GM23338 (cell line): ENCODE data around the gene MRPS7. TPM values are rescaled to one million over a fixed set of nuclear protein-coding genes. Genes with fewer than 3 reads are reported as not detected.

Experiments used
- ATAC-seq: fragments of 200-7000 bp; cut with Tn5 transposase; 3 replicates; pipeline ENCODE4 v1.9.1; 2020
- DNase-seq: peaks from one replicate; pipeline ENCODE4 v3.0.0-alpha.2; 2015; ENCODE audit warnings: low spot score
- H2AFZ ChIP-seq: fragments of 200-600 bp; sonication (generic); 2 replicates; pipeline ENCODE4 v1.8.0; 2016; ENCODE audit warnings: antibody characterized with exemption, mild to moderate bottlenecking, moderate library complexity
- H3F3A ChIP-seq: fragments of 200-600 bp; sonication (generic); replicated peaks from 2 replicates; pipeline ENCODE4 v1.8.0; 2017; ENCODE audit warnings: antibody characterized with exemption, mixed run types, low read depth
- H3K27ac ChIP-seq: fragments of 200-600 bp; sonication (generic); 2 replicates; pipeline ENCODE4 v1.6.1; 2016; ENCODE audit warnings: low read depth
- H3K27me3 ChIP-seq: fragments of 200-600 bp; sonication (generic); 2 replicates; pipeline ENCODE4 v1.8.0; 2016; ENCODE audit warnings: mild to moderate bottlenecking, mixed run types, moderate library complexity; ENCODE audit not compliant: insufficient read depth
- H3K36me3 ChIP-seq: fragments of 200-600 bp; sonication (generic); 2 replicates; pipeline ENCODE4 v1.8.0; 2016; ENCODE audit warnings: mild to moderate bottlenecking; ENCODE audit not compliant: insufficient read depth
- H3K4me1 ChIP-seq: fragments of 200-600 bp; sonication (generic); 2 replicates; pipeline ENCODE4 v1.8.0; 2016; ENCODE audit warnings: mild to moderate bottlenecking, moderate library complexity; ENCODE audit not compliant: insufficient read depth
- H3K4me2 ChIP-seq: fragments of 200-600 bp; sonication (generic); 2 replicates; pipeline ENCODE4 v1.7.1; 2017; ENCODE audit warnings: mixed run types
- H3K4me3 ChIP-seq: fragments of 200-600 bp; sonication (generic); 2 replicates; pipeline ENCODE4 v1.6.1; 2016; ENCODE audit warnings: mixed run types
- H3K79me2 ChIP-seq: fragments of 200-600 bp; sonication (generic); replicated peaks from 2 replicates; pipeline ENCODE4 v1.8.0; 2017; ENCODE audit warnings: mild to moderate bottlenecking; ENCODE audit not compliant: insufficient read depth
- H3K9me2 ChIP-seq: fragments of 200-600 bp; sonication (generic); 2 replicates; pipeline ENCODE4 v1.8.0; 2017; ENCODE audit not compliant: insufficient read depth
- H4K20me1 ChIP-seq: fragments of 200-600 bp; sonication (generic); replicated peaks from 2 replicates; pipeline ENCODE4 v1.8.0; 2017; ENCODE audit warnings: mild to moderate bottlenecking; ENCODE audit not compliant: insufficient read depth
- H3K27ac Mint-ChIP-seq: 2 replicates; pipeline ENCODE4 v1.8.0; 2020; ENCODE audit warnings: inconsistent platforms, mild to moderate bottlenecking, moderate library complexity, mixed read lengths
- H3K27me3 Mint-ChIP-seq: 3 replicates; pipeline ENCODE4 v1.8.0; 2022; ENCODE audit warnings: low read depth, mild to moderate bottlenecking, moderate library complexity, mixed read lengths, inconsistent platforms; ENCODE audit not compliant: insufficient read depth, poor library complexity
- H3K36me3 Mint-ChIP-seq: 3 replicates; pipeline ENCODE4 v1.8.0; 2021; ENCODE audit warnings: low read depth, mild to moderate bottlenecking, inconsistent platforms, moderate library complexity, mixed read lengths
- H3K4me1 Mint-ChIP-seq: 3 replicates; pipeline ENCODE4 v1.8.0; 2020; ENCODE audit warnings: mild to moderate bottlenecking, inconsistent platforms, mixed read lengths
- H3K4me3 Mint-ChIP-seq: 3 replicates; pipeline ENCODE4 v1.8.0; 2021; ENCODE audit warnings: moderate library complexity, mild to moderate bottlenecking, inconsistent platforms, mixed read lengths
- H3K9me3 Mint-ChIP-seq: 3 replicates; pipeline ENCODE4 v1.8.0; 2020; ENCODE audit warnings: moderate library complexity, mild to moderate bottlenecking, inconsistent platforms, mixed read lengths
- CREB1 ChIP-seq: fragments of 250-450 bp; sonication (Bioruptor Pico); IDR thresholded peaks from 2 replicates; pipeline ENCODE4 v1.5.0; 2020; ENCODE audit warnings: low read depth, mild to moderate bottlenecking, moderate library complexity
- EZH2 ChIP-seq: fragments of 200-600 bp; sonication (generic); IDR thresholded peaks from one replicate; pipeline ENCODE4 v1.8.0; 2017; ENCODE audit warnings: antibody characterized with exemption, mild to moderate bottlenecking, low read depth; ENCODE audit not compliant: unreplicated experiment
- EZH2phosphoT487 ChIP-seq: fragments of 200-600 bp; sonication (generic); IDR thresholded peaks from one replicate; pipeline ENCODE4 v1.8.1; 2018; ENCODE audit warnings: antibody characterized with exemption; ENCODE audit not compliant: unreplicated experiment
- JUNB ChIP-seq: IDR thresholded peaks from one replicate; pipeline ENCODE4 v1.6.1; 2016; ENCODE audit warnings: antibody characterized with exemption; ENCODE audit not compliant: unreplicated experiment
- NANOG ChIP-seq: IDR thresholded peaks from 2 replicates; pipeline ENCODE4 v1.6.1; 2016; ENCODE audit warnings: antibody characterized with exemption, borderline replicate concordance
- POLR2AphosphoS5 ChIP-seq: IDR thresholded peaks from 2 replicates; pipeline ENCODE4 v1.6.1; 2016; ENCODE audit warnings: antibody characterized with exemption, low read depth
- STAT1 ChIP-seq: IDR thresholded peaks from one replicate; pipeline ENCODE4 v1.6.1; 2016; ENCODE audit warnings: antibody characterized with exemption; ENCODE audit not compliant: unreplicated experiment
- ZNF114 ChIP-seq: fragments of 250-450 bp; sonication (Bioruptor Pico); IDR thresholded peaks from 2 replicates; pipeline ENCODE4 v1.5.0; 2020; ENCODE audit warnings: mild to moderate bottlenecking, moderate library complexity
- ZNF331 ChIP-seq: fragments of 250-450 bp; sonication (Bioruptor Pico); IDR thresholded peaks from 2 replicates; pipeline ENCODE4 v1.5.0; 2020; ENCODE audit warnings: low read depth, mild to moderate bottlenecking, moderate library complexity
- ZNF462 ChIP-seq: fragments of 250-450 bp; sonication (Bioruptor Pico); IDR thresholded peaks from 2 replicates; pipeline ENCODE4 v1.5.0; 2020; ENCODE audit warnings: mild to moderate bottlenecking, moderate library complexity
- polyA plus RNA-seq: library from polyadenylated mRNA; unstranded; fragments of >200 nt; fragmentation: Nextera tagmentation; extraction: Ambion mirVana; gene quantifications from 2 replicates; pipeline ENCODE4 v1.2.1, GENCODE V29; 2016
- total RNA-seq: library from RNA; depleted of rRNA; stranded (reverse); fragments of >200 nt; shearing (Covaris generic); gene quantifications from 2 replicates; pipeline ENCODE4 v1.2.3, GENCODE V29; 2014
- TF ChIP-seq, protein P1 (sequence below): IDR thresholded peaks from 2 replicates; pipeline ENCODE4 v1.6.1; 2016; ENCODE audit warnings: antibody characterized with exemption
- TF ChIP-seq, protein P2 (sequence below), 2 experiments: fragments of 200-600 bp in 1 of 2; sonication (generic) in 1 of 2; conservative IDR thresholded peaks; 2 replicates each; pipeline versions ENCODE4 v1.5.1 to v1.6.1; 2016 to 2017; ENCODE audit warnings: antibody characterized with exemption in 2 of 2, low read depth in 2 of 2, mild to moderate bottlenecking in 2 of 2, moderate library complexity in 1 of 2
- TF ChIP-seq, protein P3 (sequence below): IDR thresholded peaks from one replicate; pipeline ENCODE4 v1.6.1; 2018; ENCODE audit warnings: antibody characterized with exemption; ENCODE audit not compliant: unreplicated experiment

The MRPS7 gene
- total and polyA plus RNA-seq, 2 experiments from 2014 or later: 60.6 to 114 TPM

GRCh38 chr17:75315541-75316243 is 54.0 kb downstream of the MRPS7 start:
- H3K4me3 Mint-ChIP-seq: no peak overlapping the region
- H3K36me3 ChIP-seq: peaks cover 4% of the 10 kb centered on the region
- peaks cover 11% of the 10 kb centered on the region for H3K4me1 ChIP-seq
- 0 out of 2 replicates have a peak, but pooled peaks cover 5% of the 10 kb centered on the region for H3F3A ChIP-seq
- H3K79me2 ChIP-seq: no peaks in the 10 kb centered on the region
- no peak overlapping the region for H3K27ac Mint-ChIP-seq
- H3K27me3 Mint-ChIP-seq: peaks cover 15% of the 10 kb centered on the region
- DNase-seq (no peak), ATAC-seq (peak; percentile 9; the same call in 1 of the 3 replicates)
- H3K4me2 ChIP-seq: no peak overlapping the region
- peaks cover 9% of the 10 kb centered on the region; the same call in 2 of the 3 replicates for H3K4me1 Mint-ChIP-seq
- peaks cover 12% of the 10 kb centered on the region for H3K36me3 Mint-ChIP-seq
- H3K9me3 Mint-ChIP-seq: no peaks in the 10 kb centered on the region
- H3K9me2 ChIP-seq: no peaks in the 10 kb centered on the region
- H2AFZ ChIP-seq: no peak overlapping the region
- H3K4me3 ChIP-seq: no peak overlapping the region
- H4K20me1 ChIP-seq: 0 out of 2 replicates have a peak, but pooled peaks cover 3% of the 10 kb centered on the region
- no peaks in the 10 kb centered on the region for H3K27me3 ChIP-seq
- no peak for TF ChIP-seq JUNB
- TF ChIP-seq EZH2: no peak
- TF ChIP-seq, protein P1, sequence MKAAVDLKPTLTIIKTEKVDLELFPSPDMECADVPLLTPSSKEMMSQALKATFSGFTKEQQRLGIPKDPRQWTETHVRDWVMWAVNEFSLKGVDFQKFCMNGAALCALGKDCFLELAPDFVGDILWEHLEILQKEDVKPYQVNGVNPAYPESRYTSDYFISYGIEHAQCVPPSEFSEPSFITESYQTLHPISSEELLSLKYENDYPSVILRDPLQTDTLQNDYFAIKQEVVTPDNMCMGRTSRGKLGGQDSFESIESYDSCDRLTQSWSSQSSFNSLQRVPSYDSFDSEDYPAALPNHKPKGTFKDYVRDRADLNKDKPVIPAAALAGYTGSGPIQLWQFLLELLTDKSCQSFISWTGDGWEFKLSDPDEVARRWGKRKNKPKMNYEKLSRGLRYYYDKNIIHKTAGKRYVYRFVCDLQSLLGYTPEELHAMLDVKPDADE: no peak
- TF ChIP-seq, protein P2, sequence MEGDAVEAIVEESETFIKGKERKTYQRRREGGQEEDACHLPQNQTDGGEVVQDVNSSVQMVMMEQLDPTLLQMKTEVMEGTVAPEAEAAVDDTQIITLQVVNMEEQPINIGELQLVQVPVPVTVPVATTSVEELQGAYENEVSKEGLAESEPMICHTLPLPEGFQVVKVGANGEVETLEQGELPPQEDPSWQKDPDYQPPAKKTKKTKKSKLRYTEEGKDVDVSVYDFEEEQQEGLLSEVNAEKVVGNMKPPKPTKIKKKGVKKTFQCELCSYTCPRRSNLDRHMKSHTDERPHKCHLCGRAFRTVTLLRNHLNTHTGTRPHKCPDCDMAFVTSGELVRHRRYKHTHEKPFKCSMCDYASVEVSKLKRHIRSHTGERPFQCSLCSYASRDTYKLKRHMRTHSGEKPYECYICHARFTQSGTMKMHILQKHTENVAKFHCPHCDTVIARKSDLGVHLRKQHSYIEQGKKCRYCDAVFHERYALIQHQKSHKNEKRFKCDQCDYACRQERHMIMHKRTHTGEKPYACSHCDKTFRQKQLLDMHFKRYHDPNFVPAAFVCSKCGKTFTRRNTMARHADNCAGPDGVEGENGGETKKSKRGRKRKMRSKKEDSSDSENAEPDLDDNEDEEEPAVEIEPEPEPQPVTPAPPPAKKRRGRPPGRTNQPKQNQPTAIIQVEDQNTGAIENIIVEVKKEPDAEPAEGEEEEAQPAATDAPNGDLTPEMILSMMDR (conservative IDR thresholded peaks at IDR 0.05; ENCODE audit: low read depth in 2 of 2): no peak
- no peak for TF ChIP-seq ZNF462 (CRISPR knock-in tag)
- TF ChIP-seq, protein P3, sequence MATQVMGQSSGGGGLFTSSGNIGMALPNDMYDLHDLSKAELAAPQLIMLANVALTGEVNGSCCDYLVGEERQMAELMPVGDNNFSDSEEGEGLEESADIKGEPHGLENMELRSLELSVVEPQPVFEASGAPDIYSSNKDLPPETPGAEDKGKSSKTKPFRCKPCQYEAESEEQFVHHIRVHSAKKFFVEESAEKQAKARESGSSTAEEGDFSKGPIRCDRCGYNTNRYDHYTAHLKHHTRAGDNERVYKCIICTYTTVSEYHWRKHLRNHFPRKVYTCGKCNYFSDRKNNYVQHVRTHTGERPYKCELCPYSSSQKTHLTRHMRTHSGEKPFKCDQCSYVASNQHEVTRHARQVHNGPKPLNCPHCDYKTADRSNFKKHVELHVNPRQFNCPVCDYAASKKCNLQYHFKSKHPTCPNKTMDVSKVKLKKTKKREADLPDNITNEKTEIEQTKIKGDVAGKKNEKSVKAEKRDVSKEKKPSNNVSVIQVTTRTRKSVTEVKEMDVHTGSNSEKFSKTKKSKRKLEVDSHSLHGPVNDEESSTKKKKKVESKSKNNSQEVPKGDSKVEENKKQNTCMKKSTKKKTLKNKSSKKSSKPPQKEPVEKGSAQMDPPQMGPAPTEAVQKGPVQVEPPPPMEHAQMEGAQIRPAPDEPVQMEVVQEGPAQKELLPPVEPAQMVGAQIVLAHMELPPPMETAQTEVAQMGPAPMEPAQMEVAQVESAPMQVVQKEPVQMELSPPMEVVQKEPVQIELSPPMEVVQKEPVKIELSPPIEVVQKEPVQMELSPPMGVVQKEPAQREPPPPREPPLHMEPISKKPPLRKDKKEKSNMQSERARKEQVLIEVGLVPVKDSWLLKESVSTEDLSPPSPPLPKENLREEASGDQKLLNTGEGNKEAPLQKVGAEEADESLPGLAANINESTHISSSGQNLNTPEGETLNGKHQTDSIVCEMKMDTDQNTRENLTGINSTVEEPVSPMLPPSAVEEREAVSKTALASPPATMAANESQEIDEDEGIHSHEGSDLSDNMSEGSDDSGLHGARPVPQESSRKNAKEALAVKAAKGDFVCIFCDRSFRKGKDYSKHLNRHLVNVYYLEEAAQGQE: no peak
- TF ChIP-seq POLR2AphosphoS5: no peak
- TF ChIP-seq NANOG: no peak
- TF ChIP-seq ZNF331 (CRISPR knock-in tag): no peak
- TF ChIP-seq STAT1: no peak
- no peak for TF ChIP-seq ZNF114 (CRISPR knock-in tag)
- no peak for TF ChIP-seq EZH2phosphoT487
- no peak for TF ChIP-seq CREB1
- 0 out of 2 replicates have a peak overlapping the region, but pooled peaks have one; percentile 26 for H3K27ac ChIP-seq
